Fibroblast of lung (primary cell): ENCODE measurements around the gene ABCF2.

Experiments used
- EZH2 ChIP-seq: IDR thresholded peaks from 2 replicates; pipeline ENCODE4 v1.5.1; 2012; ENCODE audit warnings: low read length, control low read depth, mild to moderate bottlenecking; ENCODE audit errors: missing control alignments
- TF ChIP-seq, protein P1 (sequence below), 2 donors: IDR thresholded peaks in 1 of 2; conservative IDR thresholded peaks in 1 of 2; 1 replicate in 1 of 2; 2 replicates in 1 of 2; pipeline ENCODE4 v1.5.1; 2011 to 2012; ENCODE audit warnings: low read length in 2 of 2, control low read depth in 1 of 2, inconsistent platforms in 1 of 2, low read depth in 1 of 2, mild to moderate bottlenecking in 1 of 2

DNA sequence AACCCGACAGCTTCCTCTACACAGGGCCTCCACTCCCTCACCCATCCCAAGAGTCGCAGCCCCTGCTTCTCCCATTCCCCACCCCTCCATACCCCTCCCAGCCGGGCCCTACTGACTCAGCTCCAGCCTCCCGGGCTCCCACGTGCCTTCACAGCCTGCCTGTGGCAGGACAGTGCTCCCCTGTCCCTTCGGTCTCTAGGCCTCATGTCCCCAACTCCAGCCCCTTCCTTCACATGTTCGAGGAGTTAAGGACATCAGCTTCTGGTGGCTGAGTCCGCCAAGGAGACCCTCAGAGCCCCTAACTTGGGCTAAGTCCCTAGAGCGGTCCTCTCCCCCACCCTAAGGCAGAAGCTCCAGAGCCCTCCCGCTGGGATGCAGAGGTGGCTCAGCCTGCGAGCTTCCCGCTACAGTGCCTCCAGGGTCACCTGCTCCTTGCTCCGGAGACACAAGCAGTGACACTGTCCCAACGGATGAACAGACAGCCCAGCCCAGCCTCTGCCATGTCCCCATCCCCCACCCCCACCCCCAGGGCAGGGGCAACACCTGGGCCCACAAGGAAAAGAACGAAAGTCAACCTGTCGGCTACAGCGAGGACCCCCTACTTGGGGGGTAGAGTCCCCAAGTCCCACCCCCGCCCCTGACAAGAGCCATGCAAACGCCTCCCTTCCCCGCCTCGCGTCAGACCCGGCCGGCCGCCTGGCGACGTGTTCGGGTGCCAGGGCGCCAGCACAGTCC is 20.8 kb upstream of the ABCF2 start:
- TF ChIP-seq, protein P1, sequence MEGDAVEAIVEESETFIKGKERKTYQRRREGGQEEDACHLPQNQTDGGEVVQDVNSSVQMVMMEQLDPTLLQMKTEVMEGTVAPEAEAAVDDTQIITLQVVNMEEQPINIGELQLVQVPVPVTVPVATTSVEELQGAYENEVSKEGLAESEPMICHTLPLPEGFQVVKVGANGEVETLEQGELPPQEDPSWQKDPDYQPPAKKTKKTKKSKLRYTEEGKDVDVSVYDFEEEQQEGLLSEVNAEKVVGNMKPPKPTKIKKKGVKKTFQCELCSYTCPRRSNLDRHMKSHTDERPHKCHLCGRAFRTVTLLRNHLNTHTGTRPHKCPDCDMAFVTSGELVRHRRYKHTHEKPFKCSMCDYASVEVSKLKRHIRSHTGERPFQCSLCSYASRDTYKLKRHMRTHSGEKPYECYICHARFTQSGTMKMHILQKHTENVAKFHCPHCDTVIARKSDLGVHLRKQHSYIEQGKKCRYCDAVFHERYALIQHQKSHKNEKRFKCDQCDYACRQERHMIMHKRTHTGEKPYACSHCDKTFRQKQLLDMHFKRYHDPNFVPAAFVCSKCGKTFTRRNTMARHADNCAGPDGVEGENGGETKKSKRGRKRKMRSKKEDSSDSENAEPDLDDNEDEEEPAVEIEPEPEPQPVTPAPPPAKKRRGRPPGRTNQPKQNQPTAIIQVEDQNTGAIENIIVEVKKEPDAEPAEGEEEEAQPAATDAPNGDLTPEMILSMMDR (conservative IDR thresholded peaks at IDR 0.05 in 1 of 2, IDR thresholded peaks at IDR 0.05 in 1 of 2; ENCODE audit: low read depth in 1 of 2, low read length in 2 of 2), result no peak
- no peak for TF ChIP-seq EZH2
